ENCODE data around the gene LDLRAP1.

The LDLRAP1 gene

DNA sequence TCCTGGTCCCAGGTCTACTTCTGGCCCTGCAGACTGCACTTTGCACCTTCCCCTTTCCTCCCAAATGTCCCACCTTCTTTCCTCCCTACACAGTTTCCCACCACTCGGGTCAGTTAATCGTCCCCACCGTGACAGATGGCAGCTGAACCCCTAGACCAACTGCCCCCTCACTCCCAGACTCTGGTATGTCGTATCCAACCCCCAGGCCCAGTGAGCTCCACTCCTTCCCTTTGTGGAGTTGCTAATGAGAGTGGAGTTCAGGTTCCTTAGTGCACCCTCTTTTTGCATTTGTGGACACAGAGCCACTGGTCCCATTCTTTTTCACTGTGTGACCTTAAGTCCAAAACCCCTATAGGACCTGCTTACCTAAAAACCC is 75.0 kb downstream of the LDLRAP1 start:
- TF ChIP-seq, protein P1, sequence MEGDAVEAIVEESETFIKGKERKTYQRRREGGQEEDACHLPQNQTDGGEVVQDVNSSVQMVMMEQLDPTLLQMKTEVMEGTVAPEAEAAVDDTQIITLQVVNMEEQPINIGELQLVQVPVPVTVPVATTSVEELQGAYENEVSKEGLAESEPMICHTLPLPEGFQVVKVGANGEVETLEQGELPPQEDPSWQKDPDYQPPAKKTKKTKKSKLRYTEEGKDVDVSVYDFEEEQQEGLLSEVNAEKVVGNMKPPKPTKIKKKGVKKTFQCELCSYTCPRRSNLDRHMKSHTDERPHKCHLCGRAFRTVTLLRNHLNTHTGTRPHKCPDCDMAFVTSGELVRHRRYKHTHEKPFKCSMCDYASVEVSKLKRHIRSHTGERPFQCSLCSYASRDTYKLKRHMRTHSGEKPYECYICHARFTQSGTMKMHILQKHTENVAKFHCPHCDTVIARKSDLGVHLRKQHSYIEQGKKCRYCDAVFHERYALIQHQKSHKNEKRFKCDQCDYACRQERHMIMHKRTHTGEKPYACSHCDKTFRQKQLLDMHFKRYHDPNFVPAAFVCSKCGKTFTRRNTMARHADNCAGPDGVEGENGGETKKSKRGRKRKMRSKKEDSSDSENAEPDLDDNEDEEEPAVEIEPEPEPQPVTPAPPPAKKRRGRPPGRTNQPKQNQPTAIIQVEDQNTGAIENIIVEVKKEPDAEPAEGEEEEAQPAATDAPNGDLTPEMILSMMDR (IDR thresholded peaks at IDR 0.05): no peak
- no peak for TF ChIP-seq ZFX (IDR thresholded peaks at IDR 0.05; ENCODE audit: borderline replicate concordance)
- H3K27ac ChIP-seq: no peak overlapping the region
